Dendritic cell treated with granulocyte-macrophage colony-stimulating factor and Interleukin-4, amounts not matched to agents 40 ng/mL and 50 ng/mL, for 4 days (primary cell): Measurements from ENCODE around the gene SPANXB1.
"Not testable (repeated sequence)": the region's sequence is repeated elsewhere in the genome, so short reads cannot be mapped to it uniquely, and the experiment has no call there.

Source experiments
- H3K27ac Mint-ChIP-seq: one replicate; pipeline ENCODE4 v1.8.0; 2022; ENCODE audit warnings: mild to moderate bottlenecking, mixed read lengths
- H3K27me3 Mint-ChIP-seq: one replicate; pipeline ENCODE4 v1.8.0; 2022; ENCODE audit warnings: mild to moderate bottlenecking, mixed read lengths
- H3K36me3 Mint-ChIP-seq: one replicate; pipeline ENCODE4 v1.8.0; 2022; ENCODE audit warnings: low read depth, mixed read lengths
- H3K4me1 Mint-ChIP-seq: one replicate; pipeline ENCODE4 v1.8.0; 2022; ENCODE audit warnings: low read depth, mixed read lengths
- H3K4me3 Mint-ChIP-seq: one replicate; pipeline ENCODE4 v1.8.0; 2022; ENCODE audit warnings: mild to moderate bottlenecking, moderate library complexity, mixed read lengths
- H3K9me3 Mint-ChIP-seq: one replicate; pipeline ENCODE4 v1.8.0; 2022; ENCODE audit warnings: mixed read lengths
- intact Hi-C: fragments of 100-400 bp; cut with micrococcal nuclease; formaldehyde crosslinking; loops from one replicate; pipeline ENCODE4 v1.15.0; 2022

The SPANXB1 gene

GRCh38 chrX:141002568-141002967 lies at the start of gene SPANXB1:
Gene SPANXB1 (plus strand): TSS chrX:141002594. CDS start chrX:141002694, 100 bp downstream.
- H3K27ac Mint-ChIP-seq, H3K36me3 Mint-ChIP-seq, H3K4me1 Mint-ChIP-seq, H3K4me3 Mint-ChIP-seq, intact Hi-C loops, H3K27me3 Mint-ChIP-seq: not testable (repeated sequence)
- H3K9me3 Mint-ChIP-seq: peaks cover 26% of the 10 kb centered on the region

GRCh38 chrX:140967036-140967435 lies 35.4 kb upstream of the SPANXB1 start:
- Mint-ChIP-seq H3K4me3 (no peak overlapping the region), H3K4me1 (no peaks in the 10 kb centered on the region), H3K9me3 (no peaks in the 10 kb centered on the region), H3K36me3 (no peaks in the 10 kb centered on the region), H3K27ac (no peak overlapping the region), H3K27me3 (no peaks in the 10 kb centered on the region)
- intact Hi-C loops: no loop called here

GRCh38 chrX:140971099-140971795 lies 31.1 kb upstream of the SPANXB1 start:
- Mint-ChIP-seq H3K27ac (no peak overlapping the region), H3K4me3 (no peak overlapping the region), H3K36me3 (no peaks in the 10 kb centered on the region), H3K9me3 (no peaks in the 10 kb centered on the region), H3K27me3 (no peaks in the 10 kb centered on the region), H3K4me1 (no peaks in the 10 kb centered on the region)
- intact Hi-C loops: no loop called here

GRCh38 chrX:140975472-140975871 lies 26.9 kb upstream of the SPANXB1 start:
- H3K9me3 Mint-ChIP-seq: no peaks in the 10 kb centered on the region
- H3K36me3 Mint-ChIP-seq: no peaks in the 10 kb centered on the region
- no peak overlapping the region for H3K4me3 Mint-ChIP-seq
- H3K4me1 Mint-ChIP-seq: no peaks in the 10 kb centered on the region
- H3K27ac Mint-ChIP-seq: no peak overlapping the region
- no peaks in the 10 kb centered on the region for H3K27me3 Mint-ChIP-seq
- intact Hi-C loops: no loop called here

GRCh38 chrX:140980271-140980670 lies 22.1 kb upstream of the SPANXB1 start:
- intact Hi-C loops: no loop called here
- H3K36me3 Mint-ChIP-seq: no peaks in the 10 kb centered on the region
- H3K4me1 Mint-ChIP-seq: no peaks in the 10 kb centered on the region
- H3K9me3 Mint-ChIP-seq: no peaks in the 10 kb centered on the region
- no peak overlapping the region for H3K27ac Mint-ChIP-seq
- H3K27me3 Mint-ChIP-seq: no peaks in the 10 kb centered on the region
- no peak overlapping the region for H3K4me3 Mint-ChIP-seq

- H3K4me1 Mint-ChIP-seq: no peaks in the 10 kb centered on the region
- no peak overlapping the region for H3K4me3 Mint-ChIP-seq
- no peaks in the 10 kb centered on the region for H3K9me3 Mint-ChIP-seq
- H3K27ac Mint-ChIP-seq: no peak overlapping the region
- H3K27me3 Mint-ChIP-seq: no peaks in the 10 kb centered on the region
- H3K36me3 Mint-ChIP-seq: no peaks in the 10 kb centered on the region
- intact Hi-C loops: no loop called here
These were observed 18.7 kb upstream of the SPANXB1 start for GRCh38 chrX:140983730-140984129.

GRCh38 chrX:141005243-141005642 lies 2.8 kb downstream of the SPANXB1 start:
- intact Hi-C loops, H3K4me3 Mint-ChIP-seq, H3K36me3 Mint-ChIP-seq, H3K27ac Mint-ChIP-seq, H3K4me1 Mint-ChIP-seq, H3K27me3 Mint-ChIP-seq: not testable (repeated sequence)
- peaks cover 26% of the 10 kb centered on the region for H3K9me3 Mint-ChIP-seq

- H3K4me1 Mint-ChIP-seq, H3K9me3 Mint-ChIP-seq, H3K27ac Mint-ChIP-seq, intact Hi-C loops, H3K4me3 Mint-ChIP-seq, H3K36me3 Mint-ChIP-seq, H3K27me3 Mint-ChIP-seq: not testable (repeated sequence)
These were observed 41.9 kb downstream of the SPANXB1 start for GRCh38 chrX:141044246-141044645.

GRCh38 chrX:141049878-141050277 lies 47.5 kb downstream of the SPANXB1 start:
- H3K4me1 Mint-ChIP-seq, H3K4me3 Mint-ChIP-seq, H3K27me3 Mint-ChIP-seq, H3K36me3 Mint-ChIP-seq, H3K27ac Mint-ChIP-seq, intact Hi-C loops, H3K9me3 Mint-ChIP-seq: not testable (repeated sequence)

- H3K4me1 Mint-ChIP-seq, H3K27ac Mint-ChIP-seq, H3K4me3 Mint-ChIP-seq, intact Hi-C loops, H3K27me3 Mint-ChIP-seq, H3K36me3 Mint-ChIP-seq, H3K9me3 Mint-ChIP-seq: not testable (repeated sequence)
These were observed 49.7 kb downstream of the SPANXB1 start for GRCh38 chrX:141052098-141052497.
